Endothelial cell of hepatic sinusoid (primary cell): ENCODE data around the gene NLRP6.
"Not testable (repeated sequence)": the region's sequence is repeated elsewhere in the genome, so short reads cannot be mapped to it uniquely, and the experiment has no call there.

Source experiments
- in situ Hi-C: cut with HindIII; loops from 2 replicates; pipeline ENCODE4 v1.10.0; 2017; ENCODE audit warnings: low sequenced_read_pairs

The NLRP6 gene

DNA sequence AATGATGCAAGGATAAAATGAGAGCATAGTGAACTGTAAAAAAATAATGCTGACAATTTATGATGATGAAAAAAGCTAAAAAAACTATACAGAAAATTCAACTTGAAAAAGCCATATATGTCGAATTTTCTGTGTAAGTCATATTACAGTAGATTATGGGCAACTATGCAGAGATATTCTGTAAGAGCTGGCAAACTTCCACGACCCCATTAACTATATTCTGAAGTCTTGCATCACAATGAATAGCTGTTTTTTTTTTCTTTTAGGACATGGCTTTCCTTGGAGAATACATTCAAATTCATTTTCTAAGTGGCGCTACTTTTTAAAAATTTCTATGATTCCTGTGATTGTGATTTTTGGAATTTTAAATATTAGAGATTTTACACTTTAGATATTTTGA is 23.0 kb upstream of the NLRP6 start:
- in situ Hi-C loops, result no loop called here

DNA sequence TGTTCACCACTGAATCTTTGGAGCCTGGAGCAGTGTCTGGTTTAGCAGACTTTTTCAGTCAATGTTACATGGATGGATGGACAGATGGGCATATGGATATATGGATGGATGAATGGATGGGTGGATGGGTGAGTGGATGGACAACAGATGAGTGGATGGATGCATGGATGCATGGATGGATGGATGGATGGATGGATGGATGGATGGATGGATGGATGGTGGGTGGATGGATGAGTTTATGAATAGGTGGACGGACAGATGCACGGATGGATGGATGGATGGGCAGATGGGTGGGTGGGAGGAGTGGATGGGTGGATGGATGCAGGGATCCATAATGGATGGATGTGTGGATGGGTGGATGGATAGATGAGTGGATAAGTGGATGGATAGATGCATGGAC is 22.4 kb upstream of the NLRP6 start:
- in situ Hi-C loops, result no loop called here

- in situ Hi-C loops, result no loop called here
Measured at GRCh38 chr11:256952-257737, 21.1 kb upstream of the NLRP6 start.

GRCh38 chr11:257766-258493 is 20.3 kb upstream of the NLRP6 start:
- in situ Hi-C loops, result no loop called here

DNA sequence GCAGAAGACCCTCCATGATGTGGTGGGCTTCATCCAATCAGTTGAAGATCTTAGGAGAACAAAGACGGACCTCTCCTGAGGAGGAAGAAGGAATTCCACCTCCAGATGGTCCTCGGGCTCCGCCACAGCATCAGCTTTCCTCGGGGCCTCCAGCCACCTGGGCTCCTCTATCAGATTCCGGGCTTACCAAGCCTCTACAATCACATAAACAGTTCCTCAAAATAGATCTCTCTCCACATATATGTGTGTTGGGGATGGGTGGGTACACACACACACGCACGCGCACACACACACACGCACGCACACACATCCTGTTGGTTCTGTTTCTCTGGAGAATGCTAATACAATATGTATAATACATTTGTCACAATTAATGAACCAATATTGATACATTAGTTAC is 18.8 kb upstream of the NLRP6 start:
- in situ Hi-C loops, result no loop called here

DNA sequence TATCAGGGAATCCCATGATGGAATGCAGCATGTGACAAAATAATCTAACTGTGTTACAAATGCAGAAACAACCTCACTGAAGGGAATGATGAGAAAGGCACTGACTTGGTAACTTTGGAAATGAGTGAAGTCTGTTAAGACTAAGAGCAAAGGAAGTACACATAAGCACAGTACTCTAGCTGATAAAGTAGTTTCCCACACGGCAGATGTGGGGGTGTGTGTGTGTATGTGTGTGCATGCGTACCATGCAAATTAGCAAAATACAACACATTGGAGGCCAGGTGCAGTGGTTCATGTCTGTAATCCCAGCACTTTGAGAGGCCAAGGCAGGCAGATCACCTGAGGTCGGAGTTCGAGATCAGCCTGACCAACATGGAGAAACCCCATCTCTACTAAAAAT is 16.6 kb upstream of the NLRP6 start:
- in situ Hi-C loops, result no loop called here

DNA sequence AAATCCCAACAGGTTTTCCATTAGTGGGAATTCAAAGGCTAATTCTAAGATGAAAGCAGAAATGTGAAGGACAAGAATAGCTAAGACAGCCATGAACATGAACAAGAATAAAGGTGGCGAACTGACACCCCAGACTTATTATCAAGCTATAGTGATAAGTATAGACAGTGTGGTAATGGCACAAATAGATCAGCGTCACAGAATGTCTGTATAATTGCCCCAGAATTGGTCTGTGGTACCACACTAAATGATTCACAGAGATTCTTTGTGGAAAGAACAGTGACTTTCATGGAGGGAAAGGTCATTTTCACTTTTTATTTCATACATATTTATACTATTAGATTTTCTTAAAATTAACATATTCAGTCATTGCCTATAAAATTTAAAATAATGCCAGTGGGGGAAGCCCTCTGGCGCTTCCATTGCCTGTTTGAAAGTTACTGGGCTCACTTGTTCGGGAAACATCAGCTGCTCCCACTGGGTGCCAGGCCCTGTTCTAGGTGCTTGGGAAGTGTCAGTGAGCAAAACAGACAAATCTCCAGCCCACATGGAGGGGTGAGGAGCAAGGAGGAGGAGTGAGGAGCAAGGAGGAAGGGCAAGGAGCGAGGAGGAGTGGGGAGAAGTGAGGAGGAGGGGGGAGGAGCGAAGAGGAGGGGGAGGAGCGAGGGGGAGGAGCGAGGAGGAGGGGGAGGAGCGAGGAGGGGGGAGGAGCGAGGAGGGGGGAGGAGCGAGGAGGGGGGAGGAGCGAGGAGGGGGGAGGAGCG is 11.3 kb upstream of the NLRP6 start:
- in situ Hi-C loops, result no loop called here

DNA sequence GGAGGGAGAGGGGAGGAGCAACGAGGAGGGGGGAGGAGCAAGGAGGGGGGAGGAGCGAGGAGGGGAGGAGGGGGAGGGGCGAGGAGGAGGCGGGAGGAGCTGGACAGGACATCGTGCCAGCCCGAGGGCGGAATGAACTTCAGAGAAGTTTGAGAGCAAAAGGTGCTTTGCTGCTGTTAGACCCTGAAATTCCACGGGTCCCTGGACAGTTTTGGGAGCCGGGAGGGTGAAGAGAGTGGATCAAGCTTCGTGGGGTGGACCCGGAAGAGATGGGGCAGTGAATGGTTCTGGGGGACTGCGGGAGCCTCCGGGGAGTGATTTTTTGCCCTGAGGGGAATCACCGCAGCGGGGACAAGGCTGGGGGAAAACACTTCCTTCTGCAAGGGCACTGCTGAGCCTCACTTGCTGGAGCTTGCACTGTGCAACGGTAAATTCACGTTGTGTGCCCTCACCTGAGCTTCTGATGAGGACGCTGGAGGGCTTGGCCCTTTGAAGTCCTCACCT is 10.7 kb upstream of the NLRP6 start:
- in situ Hi-C loops, result no loop called here

DNA sequence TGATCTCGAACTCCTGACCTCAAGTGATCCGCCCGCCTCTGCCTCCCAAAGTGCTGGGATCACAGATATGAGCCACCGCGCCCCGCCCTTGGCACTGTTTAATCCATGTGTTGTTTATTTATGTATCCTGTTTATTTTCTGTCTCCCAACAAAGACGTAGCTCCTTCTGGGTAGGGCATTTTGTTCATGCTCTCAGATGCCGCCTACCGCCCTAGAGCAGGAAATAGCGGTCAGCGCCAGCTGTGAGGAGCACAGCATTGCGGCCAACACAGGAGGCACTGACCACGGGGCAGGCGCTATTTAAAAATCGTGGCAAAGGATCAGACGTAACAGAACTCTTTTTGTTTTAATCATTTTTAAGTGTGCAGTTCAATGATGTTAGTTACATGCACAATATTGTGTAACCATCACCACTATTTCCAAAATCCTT is 9.5 kb upstream of the NLRP6 start:
- in situ Hi-C loops, result not testable (repeated sequence)

DNA sequence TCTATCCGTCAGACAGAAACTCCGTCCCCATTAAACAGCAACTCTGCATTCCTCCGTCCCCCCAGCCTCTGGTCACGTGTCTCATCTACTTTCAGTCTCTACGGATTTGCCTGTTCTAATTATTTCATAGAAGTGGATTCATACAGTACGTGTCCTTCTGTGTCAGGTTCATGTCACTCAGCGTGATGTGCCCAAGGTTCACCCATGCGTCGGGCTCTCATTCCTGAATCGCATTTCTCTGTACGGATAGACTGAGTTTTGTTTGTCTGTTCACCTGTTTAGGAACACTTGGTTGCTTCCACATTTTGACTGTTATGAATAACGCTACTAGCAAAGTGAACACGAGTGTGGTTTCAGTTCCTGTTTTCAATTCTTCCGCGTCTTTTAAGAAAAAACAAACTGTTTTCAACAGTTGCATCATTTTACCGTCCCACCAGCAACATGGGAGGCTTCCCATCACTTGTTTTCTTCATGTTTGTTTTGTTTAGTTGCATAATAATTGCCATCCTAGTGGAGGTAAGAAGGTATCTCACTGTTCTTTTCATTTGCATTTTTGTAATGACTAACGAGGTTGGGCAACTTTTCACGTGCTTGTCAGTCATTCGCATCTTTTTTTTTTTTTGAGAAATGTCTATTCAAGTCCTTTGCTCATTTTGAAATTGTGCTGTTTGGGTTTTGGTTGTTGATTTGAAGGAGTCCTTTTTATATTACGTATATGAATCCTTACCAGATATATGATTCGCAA is 8.9 kb upstream of the NLRP6 start:
- in situ Hi-C loops, result no loop called here

DNA sequence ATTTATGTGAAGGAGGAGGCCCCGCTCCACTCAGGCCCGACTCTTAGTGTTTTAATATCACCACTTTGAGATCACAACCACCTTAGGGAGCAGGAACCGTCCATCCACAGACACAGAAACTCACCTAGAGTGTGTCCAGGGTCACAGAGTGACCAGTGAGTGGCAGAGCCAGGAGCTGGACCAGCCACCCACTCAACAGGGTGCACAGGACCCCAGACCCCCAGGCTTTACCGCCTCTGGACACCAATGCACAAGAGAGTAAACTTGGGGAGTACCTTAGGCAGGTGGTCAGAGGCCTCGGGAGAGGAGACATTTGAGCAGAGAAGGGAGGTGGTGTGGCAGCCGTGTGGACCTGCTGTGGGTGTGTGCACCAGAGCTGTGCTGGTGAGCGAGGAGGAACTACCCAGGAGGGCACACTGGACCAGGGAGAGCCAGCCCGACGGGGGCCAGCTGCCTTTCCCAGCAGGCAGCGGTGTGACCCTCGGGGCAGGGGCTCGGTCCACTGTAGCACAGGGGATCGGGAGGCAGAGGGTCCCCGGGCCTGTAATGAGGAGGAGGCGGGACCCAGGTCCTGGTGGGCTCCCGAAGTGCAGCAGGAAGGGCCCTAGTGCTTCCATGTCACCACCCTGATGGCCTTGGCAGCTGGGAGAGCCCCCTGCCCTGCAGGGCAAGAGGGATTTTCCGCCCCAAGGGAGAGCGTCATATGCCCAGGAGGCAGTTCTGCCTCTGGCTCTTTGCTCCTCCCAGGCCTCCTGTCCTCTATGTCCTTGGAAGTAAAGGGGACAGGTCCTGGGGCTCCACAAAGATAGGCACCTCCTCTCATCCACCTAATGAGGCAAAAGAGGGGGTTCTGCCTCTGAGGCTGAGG is 7.5 kb upstream of the NLRP6 start:
- in situ Hi-C loops, result no loop called here

- in situ Hi-C loops, result no loop called here
Measured at GRCh38 chr11:271319-271715, 6.9 kb upstream of the NLRP6 start.

DNA sequence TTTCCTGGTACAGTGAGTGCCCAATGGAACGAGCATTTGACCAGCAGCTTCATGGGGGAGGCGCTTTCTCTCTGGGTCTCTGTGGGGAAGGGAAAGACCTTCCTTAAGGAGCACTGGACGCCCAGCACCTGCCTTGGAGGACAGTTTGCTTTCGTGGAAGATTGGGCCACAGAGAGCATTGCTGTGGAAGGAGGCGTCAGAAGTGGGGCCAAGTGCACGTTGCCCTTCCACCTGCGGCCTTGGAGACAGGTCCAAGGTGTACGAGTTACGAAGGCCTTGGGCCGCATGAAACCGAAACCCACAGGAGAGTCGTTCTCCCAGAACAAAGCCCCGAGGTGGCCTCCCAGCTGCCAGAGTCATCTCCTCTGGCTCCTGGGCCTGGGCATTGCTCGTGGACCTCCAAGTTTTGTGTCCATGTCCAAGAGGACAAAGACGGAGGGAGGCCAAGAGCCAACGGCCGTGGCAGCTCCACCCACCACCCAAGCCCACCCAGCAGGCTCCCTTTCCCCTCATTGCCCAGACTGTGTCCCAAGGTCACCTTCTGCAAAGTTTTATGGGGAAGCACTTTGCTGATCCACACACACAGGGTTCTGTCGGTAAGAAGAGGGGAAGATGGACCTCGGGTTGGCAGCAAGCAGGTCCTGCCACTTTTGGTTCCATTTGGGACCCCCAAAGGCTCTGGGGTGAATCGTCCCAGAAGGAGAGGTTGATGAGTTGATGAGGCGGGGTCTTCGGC is 5.8 kb upstream of the NLRP6 start:
- in situ Hi-C loops, result no loop called here

GRCh38 chr11:272931-273198 is 5.3 kb upstream of the NLRP6 start:
- in situ Hi-C loops, result no loop called here

- in situ Hi-C loops, result no loop called here
Measured at GRCh38 chr11:276219-276618, 2.0 kb upstream of the NLRP6 start.

GRCh38 chr11:279040-279965 is 1.1 kb downstream of the NLRP6 start:
- in situ Hi-C loops, result no loop called here

DNA sequence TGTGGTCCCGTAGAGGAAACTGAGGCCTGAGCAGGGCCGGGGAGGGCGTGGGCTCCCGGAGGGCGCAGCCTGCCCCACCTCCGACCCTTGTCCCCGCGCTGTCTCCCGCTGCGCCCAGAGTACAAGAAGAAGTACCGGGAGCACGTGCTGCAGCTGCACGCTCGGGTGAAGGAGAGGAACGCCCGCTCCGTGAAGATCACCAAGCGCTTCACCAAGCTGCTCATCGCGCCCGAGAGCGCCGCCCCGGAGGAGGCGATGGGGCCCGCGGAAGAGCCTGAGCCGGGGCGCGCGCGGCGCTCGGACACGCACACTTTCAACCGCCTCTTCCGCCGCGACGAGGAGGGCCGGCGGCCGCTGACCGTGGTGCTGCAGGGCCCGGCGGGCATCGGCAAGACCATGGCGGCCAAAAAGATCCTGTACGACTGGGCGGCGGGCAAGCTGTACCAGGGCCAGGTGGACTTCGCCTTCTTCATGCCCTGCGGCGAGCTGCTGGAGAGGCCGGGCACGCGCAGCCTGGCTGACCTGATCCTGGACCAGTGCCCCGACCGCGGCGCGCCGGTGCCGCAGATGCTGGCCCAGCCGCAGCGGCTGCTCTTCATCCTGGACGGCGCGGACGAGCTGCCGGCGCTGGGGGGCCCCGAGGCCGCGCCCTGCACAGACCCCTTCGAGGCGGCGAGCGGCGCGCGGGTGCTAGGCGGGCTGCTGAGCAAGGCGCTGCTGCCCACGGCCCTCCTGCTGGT is 1.9 kb downstream of the NLRP6 start:
- in situ Hi-C loops, result no loop called here
